HG02588 (cell line): ENCODE measurements around the gene MED23.

Source experiments
- ATAC-seq: cut with Tn5 transposase; IDR thresholded peaks from one replicate; pipeline ENCODE4 v1.9.1; 2021; ENCODE audit warnings: mild to moderate bottlenecking, moderate library complexity; ENCODE audit not compliant: unreplicated experiment

Gene MED23, protein sequence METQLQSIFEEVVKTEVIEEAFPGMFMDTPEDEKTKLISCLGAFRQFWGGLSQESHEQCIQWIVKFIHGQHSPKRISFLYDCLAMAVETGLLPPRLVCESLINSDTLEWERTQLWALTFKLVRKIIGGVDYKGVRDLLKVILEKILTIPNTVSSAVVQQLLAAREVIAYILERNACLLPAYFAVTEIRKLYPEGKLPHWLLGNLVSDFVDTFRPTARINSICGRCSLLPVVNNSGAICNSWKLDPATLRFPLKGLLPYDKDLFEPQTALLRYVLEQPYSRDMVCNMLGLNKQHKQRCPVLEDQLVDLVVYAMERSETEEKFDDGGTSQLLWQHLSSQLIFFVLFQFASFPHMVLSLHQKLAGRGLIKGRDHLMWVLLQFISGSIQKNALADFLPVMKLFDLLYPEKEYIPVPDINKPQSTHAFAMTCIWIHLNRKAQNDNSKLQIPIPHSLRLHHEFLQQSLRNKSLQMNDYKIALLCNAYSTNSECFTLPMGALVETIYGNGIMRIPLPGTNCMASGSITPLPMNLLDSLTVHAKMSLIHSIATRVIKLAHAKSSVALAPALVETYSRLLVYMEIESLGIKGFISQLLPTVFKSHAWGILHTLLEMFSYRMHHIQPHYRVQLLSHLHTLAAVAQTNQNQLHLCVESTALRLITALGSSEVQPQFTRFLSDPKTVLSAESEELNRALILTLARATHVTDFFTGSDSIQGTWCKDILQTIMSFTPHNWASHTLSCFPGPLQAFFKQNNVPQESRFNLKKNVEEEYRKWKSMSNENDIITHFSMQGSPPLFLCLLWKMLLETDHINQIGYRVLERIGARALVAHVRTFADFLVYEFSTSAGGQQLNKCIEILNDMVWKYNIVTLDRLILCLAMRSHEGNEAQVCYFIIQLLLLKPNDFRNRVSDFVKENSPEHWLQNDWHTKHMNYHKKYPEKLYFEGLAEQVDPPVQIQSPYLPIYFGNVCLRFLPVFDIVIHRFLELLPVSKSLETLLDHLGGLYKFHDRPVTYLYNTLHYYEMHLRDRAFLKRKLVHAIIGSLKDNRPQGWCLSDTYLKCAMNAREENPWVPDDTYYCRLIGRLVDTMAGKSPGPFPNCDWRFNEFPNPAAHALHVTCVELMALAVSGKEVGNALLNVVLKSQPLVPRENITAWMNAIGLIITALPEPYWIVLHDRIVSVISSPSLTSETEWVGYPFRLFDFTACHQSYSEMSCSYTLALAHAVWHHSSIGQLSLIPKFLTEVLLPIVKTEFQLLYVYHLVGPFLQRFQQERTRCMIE (N-terminal part only)

DNA sequence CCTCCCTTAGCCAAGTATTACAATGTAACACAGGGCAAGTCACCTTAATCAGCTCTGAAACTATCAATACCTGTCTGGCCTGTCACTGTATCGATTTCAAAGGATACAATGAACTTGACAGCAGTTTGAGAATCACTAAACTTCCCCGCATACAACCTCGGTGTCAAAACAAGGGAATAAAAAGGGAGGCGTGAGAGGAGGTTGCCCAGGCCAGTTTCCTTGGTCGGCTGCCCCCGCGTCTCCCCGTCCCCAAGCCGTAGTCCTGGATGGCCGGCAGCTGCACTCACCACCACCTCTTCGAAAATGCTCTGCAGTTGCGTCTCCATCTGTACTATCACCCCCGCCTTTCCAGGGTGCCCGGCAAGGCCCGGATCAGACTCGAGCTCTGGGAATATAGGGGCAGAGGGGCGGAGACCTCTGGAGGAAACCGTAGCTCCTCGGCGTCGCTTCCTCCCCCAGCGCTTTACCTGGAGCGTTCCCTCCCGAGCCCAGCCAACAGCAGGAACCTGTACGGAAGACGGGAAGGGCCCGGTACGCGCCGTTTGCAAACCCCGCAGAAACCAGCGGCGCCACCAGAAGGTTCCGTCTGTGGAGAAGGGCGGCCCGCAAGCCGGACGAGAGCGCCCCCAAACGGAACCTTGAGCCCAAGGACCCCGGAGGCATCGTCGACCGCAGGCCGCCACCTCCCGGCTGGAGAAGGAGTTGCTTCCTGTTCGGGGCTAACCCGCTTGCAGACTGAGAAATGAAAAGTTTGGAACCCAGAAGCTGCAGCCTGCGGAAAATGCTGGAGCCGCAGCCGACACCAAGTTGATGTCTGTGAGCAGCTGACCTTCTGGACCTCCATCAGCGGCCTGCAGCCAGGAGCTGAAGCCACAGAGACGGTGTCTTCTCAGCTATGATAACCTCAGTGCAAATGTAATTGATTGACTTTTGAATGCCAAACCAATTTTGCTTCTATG is at the start of gene MED23:
Gene MED23, minus strand, starts transcription at position 519 of the 959 bp plus-strand sequence. Its CDS starts 193 bp downstream, at position 326.
- ATAC-seq, result peak; percentile 98

DNA sequence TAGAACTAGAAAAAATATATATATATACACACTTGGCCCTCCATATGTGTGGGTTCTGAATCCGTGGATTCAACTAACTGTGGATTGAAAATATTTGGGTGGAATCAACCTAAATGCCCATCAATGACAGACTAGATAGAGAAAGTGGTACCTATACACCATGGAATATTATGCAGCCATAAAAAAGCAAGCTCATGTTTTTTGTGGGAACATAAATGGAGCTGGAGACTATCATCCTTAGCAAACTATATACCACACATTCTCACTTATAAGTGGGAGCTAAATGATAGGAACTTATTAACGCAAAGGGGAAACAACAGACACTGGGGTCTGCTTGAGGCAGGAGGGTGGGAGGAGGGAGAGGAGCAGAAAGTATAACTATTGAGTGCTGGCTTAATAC is 45.1 kb upstream of the MED23 start:
- no peak for ATAC-seq

DNA sequence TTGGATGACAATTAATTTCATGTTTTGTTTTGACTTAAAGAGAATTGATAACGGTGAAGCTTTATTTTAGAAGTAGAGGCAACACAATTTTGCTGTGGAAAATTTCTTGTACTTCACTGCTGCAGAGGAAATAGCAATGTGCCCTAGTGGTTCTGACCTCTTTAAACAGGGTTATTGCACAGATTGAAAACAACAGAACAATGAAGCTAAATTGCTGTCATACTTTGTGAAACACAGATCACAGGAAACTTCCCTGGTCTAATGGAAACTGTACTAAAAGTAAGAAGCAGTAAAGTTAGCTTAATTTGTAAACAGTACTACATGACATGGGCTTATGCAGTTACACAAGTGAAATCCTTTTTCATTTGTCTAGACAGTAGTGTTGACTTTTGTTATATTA is 41.8 kb upstream of the MED23 start:
- no peak for ATAC-seq

DNA sequence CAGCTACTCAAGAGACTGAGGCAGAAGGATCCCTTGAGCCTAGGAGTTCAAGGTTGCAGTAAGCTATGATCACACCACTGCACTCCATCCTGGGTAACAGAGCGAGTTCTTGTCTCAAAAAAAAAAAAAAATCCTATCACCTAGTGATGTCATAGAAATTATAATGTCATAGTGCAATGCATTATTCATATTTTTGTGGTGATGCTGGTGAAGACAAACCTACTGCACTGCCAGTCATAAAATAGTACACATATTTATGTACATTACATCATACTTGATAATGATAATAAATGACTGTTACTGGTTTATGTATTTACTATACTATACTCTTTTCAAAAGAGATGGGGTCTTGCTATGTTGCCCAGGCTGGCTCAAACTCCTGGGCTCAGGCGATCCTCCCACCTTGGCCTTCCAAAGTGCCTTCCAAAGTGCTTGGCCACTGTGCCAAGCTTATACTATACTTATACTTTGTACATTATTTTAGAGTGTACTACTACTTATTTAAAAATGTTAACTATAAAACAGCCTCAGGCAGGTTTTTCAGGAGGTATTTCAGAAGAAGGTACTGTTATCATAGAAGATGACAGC is 35.6 kb upstream of the MED23 start:
- no peak for ATAC-seq

DNA sequence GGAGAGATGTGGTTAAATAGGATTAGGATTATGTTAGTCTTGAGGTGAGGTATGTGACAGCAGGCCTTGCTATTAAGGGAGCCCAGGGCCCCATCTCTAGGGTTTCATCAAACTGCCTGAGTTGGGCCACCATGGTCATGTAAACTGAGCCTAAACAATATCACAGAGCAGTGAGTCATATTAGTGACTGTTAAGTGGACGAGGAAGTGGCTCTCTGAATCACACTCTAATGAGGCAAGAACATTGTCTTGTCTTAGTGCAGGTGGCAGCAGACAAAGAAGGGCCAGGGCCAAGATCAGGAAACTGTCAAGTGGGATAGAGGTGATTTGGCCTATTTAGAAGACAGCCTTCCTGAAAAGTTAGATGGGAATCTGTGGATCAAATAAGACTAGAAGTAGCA is 32.2 kb upstream of the MED23 start:
- ATAC-seq, result no peak

DNA sequence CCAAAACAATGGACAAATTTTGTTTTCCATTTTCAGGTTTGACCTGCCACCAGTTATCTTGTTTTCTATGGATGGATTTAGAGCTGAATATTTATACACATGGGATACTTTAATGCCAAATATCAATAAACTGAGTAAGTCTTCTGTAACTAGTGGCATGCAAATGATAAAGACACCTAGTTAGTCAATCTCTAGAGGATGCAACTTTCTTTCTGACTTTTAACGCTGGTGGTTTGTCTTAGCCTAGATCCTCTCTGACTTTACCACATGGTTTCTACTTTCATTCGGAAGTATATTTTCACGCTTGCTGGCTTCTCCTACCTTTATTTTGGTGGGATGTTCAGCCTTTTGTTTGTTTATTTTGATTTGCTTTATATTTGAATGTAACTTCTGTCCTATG is 30.2 kb upstream of the MED23 start:
- no peak for ATAC-seq

DNA sequence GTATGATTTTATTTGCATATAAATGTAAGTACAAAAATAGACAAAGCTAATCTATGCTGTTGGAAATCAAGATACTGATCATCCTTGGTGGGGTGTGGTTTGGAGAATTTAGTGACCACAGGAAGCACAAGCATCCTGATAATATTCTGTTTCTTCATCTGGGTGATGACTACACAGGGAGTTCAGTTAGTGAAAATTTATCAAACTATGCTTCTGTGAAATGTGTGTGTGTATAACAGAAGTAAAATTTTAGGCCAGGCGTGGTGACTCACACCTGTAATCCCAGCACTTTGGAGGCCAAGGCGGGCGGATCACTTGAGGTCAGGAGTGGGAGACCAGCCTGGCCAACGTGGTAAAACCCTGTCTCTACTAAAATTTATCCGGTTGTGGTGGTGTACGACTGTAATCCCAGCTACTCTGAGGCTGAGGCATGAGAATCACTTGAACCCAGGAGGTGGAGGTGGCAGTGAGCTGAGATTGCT is 29.6 kb upstream of the MED23 start:
- ATAC-seq, result no peak

DNA sequence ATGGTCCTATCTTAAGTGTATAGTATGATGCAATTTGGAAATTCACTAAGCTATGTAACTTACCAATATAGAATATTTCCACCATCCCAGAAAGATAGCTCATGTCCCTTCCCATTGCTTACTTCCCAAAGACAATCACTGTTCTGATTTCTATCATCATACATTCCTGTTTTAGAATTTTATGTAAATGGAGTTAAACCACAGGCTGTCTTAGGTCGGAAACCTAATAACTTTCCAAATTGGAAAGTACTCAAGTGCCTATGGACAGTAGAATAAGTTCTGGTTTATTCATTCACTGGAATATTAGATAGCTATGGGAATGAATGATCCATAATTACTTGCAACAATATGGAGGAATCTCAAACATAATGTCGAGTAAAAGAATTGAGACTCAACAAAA is 29.2 kb upstream of the MED23 start:
- ATAC-seq, result no peak

DNA sequence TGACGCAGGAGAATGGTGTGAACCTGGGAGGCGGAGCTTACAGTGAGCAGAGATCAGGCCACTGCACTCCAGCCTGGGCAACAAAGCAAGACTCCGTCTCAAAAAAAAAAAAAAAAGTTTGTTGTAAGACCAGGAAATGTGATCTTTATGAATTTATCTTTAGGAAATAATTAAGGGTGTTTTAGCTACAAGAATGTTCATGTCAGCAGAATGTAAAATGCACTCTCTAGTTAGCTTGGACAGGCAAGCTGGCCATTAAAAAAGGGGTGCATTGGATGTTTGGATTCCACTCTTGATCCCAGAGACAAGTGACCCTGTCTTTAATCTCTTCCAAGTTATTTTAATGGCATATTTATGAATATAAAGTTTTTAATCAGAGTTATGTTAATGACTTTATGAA is 28.6 kb upstream of the MED23 start:
- ATAC-seq, result no peak

DNA sequence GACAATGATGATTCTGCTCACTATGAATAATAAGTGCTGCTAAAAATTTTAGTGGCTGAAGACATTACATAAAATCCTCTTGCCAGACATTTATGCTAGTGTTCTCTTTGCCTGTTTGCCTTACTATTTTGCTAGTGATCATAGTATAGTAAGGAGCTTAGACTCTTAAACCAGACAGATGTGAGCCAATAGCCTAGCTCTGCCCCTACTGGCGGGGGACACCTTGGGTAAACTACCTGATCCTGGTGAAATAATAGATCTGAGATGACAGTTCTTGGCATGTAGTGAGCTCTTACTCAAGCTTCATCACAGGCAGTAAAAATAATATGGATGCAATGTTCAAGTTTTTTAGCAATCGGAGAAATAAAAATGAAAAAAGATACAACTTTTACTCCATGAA is 27.9 kb upstream of the MED23 start:
- ATAC-seq, result no peak

DNA sequence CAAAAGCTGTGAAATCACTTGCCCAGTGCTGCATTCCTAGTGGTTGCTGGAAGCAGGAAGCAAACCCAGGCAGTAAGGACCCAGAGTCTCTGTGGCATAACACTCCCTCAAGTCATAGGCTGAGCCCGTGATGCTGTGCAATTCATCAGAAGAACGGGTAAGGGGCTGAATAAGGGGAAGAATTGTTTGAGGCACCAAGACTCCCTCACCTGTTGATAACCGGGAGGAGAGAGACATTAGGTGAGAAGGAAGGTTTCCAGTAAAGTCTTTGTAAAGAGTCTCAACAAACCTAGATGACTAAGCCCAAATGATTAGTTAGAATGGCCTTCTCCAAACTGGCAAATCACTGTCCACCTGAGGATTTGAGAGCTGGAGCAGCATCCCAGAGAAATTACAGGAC is 27.3 kb upstream of the MED23 start:
- no peak for ATAC-seq

DNA sequence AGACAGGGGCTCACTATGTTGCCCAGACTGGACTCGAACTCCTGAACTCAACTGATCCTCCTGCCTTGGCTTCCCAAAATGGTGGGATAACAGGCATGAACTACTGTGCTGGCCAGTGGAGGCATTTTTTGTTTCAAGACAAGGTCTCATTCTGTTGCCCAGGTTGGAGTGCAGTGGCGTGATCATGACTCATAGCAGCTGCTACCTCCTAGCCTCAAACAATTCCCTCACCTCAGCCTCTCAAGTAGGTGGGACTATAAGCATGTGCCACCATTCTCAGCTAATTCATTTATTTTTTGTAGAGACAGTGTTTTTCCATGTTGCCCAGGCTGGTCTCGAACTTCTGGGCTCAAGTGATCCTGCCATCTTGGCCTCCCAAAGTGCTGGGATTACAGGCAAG is 26.3 kb upstream of the MED23 start:
- ATAC-seq, result no peak

DNA sequence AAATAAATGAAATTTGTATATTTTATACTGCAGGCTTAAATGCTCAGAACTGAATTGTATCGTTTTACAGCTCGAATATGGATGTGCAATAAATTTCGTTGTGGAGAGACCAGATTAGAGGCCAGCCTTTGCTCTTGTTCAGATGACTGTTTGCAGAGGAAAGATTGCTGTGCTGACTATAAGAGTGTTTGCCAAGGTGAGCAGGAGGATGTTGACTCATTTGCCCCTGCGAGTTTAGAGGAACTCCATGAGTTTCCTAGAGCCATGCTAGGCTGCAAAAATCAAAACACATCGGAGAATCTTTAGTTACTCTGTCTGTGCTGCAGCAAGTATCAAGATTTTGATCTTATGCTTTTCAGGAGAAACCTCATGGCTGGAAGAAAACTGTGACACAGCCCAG is 24.4 kb upstream of the MED23 start:
- no peak for ATAC-seq

DNA sequence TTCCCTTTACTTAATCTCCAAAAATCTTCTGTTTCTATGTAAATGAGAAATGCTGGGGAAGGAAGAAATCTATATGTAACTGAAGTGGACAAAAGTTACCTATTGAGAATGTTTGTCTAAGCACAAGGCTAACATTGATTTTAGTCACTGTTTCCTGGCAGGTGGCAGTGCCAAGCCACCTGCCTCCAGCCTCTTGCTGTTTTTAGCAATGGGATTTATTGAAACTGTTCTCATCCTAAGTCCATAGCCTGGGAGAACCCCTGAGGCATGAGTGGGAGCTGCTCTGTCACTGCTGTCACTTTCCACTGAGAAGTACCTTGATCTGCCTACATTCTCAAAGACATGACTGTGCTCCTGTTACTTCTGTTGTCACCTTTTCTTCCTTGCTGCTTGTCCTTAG is 23.7 kb upstream of the MED23 start:
- ATAC-seq, result no peak

DNA sequence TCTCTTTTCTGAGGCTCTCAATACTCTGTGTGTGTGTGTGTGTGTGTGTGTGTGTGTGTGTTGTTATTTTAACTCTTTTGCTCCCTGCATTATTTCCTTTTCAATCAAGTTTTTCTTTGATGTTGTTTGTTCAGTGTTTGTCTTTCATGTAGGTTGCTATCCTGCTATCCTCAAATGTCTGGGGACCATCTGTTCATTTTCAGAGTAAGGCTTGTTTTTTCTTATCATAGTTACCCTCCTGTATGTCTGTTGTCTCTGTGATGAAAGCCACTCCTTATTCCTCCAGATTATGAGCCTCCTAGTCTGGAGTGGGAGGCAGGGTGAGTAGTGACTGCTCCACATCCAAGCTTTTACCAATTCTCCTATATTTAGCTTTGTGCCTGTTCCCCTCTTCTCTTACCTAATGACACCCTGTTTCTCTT is 18.2 kb upstream of the MED23 start:
- ATAC-seq, result no peak

DNA sequence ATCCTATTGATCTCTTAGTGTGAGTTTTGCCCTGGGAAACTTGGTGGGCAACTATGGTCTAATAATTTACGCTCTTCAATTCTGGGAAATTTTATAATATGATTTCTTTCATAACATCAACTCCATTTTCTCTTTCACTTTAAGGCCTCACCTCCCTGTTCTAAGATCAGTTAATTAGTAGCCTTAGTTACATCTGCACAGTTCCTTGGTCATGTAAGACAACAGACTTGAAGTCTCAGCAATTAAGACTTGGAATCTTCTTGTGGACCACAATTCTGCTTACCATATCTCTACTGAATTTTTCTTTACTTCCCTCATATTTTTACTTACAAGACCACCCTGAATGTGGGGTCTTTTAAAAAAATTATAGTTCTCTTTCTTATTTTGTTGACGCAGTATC is 17.8 kb upstream of the MED23 start:
- no peak for ATAC-seq

DNA sequence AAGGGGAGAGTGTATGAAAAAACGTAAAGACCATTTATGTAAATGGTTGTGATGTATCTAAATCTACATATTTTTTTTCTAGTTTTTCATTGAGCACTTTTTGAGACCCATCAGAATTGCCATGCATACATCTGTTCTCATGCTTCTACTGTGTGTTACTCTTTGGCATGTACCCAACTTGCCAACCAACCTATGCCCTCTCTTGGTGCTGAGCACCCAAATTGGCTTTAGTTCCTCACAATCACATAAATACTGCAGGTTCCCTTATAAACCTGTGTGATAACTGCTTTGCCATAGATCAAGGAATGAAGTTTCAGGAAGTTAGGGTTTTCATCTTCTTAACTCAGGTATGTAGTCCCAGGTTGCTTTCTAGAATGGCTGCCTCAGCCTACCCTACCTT is 16.9 kb upstream of the MED23 start:
- no peak for ATAC-seq

DNA sequence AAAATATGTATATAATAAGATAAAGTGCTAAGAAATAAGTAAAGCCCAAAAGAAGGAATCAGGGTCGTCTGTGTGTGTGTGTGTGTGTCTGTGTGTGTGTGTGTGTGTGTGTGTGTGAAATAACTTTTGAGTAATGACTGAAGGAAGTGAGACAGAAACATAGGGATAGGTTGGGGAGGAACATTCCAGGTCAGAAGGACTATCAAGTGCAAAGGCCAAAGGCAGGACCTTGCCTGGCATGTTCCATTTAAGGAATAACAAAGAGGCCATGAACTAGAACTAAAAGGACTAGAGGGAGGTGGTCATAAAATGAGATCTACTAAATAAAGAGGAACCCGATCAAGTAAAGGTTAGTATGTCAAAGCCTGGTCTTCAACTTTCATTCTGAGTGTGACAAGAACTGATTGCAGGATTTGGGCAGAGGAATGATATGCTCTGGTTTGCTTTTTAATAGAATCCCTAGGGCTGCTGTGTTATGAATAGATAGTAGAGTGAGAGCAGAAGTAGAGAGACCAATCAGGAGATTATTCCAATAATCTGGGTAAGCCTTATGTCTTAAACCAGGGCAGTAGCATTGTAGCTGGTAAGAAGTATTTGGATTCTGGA is 15.9 kb upstream of the MED23 start:
- ATAC-seq, result no peak

DNA sequence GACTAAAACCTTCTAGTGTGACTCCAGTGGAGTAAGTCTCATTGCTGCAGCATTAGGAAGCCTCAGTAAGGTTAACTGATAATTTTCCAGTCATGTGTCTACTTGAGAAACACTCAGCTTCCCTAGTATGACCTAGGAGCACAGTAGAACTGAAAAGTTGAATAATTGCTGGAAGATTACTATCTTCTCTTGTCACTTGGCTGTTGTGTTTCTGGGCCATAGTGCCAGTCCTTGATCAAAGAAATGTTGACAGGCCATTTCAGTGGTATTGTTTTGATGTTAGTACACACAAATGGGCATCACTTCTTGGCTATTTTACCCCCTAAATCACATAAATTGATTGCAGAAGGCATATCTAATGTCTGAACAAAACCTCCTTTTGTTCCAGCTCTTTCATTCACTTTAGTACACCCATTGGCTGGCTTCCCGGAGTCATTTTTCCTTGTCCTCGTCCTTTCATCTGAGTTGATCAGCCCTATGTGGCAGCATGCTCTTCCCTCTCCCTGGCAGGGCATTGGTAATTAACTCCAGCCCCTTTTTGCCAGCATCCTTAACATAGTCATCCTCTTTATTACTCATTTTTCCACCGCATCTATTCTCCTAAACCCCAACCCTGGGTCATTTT is 15.1 kb upstream of the MED23 start:
- ATAC-seq, result no peak
